ENCODE measurements around the gene KLHL17.

Gene KLHL17

DNA sequence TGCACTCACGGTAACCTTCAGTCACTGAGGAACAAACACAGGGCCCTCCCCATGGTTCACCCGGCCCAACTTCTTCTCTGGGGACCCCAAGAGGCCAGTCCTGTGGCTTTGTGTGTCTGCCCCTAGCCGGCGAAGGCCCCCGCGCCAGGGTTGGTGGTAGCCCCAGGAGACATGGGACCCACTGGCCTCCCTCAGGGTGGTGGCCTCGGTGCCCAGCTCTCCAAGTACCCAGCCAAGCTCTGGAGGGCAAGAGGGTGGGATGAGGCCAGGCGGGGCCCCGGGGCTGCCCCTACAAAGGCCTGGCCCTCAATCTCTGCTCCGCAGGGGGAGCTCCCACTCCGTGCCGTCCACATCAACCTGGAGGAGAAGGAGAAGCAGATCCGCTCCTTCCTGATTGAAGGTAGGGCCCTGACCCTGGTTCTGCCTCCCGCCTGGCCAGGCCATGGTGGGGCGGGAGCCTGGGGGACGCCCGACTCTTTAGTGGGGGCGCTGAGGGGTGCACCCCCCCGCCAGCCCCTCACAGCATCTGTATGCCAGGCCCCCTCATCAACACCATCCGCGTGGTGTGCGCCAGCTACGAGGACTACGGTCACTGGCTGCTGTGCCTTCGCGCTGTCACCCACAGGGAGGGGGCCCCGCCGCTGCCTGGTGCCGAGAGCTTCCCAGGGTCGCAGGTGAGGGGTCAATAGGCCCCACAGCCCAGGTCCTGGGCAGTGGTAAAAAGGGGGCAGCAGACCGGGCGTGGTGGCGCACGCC is 11.5 kb downstream of the KLHL17 start:
- no peaks in the 10 kb centered on the region for H3K79me2 ChIP-seq (ENCODE audit: insufficient read depth, low read depth)
- H3K4me2 ChIP-seq, result no peak overlapping the region
- no peaks in the 10 kb centered on the region for H4K20me1 ChIP-seq (ENCODE audit: insufficient read depth)
- TF ChIP-seq, protein P1, sequence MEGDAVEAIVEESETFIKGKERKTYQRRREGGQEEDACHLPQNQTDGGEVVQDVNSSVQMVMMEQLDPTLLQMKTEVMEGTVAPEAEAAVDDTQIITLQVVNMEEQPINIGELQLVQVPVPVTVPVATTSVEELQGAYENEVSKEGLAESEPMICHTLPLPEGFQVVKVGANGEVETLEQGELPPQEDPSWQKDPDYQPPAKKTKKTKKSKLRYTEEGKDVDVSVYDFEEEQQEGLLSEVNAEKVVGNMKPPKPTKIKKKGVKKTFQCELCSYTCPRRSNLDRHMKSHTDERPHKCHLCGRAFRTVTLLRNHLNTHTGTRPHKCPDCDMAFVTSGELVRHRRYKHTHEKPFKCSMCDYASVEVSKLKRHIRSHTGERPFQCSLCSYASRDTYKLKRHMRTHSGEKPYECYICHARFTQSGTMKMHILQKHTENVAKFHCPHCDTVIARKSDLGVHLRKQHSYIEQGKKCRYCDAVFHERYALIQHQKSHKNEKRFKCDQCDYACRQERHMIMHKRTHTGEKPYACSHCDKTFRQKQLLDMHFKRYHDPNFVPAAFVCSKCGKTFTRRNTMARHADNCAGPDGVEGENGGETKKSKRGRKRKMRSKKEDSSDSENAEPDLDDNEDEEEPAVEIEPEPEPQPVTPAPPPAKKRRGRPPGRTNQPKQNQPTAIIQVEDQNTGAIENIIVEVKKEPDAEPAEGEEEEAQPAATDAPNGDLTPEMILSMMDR (conservative IDR thresholded peaks at IDR 0.05; ENCODE audit: low read depth, low read length), result no peak
- no peak overlapping the region for H2AFZ ChIP-seq (ENCODE audit: low read depth)
- H3K9ac ChIP-seq, result no peak overlapping the region
- H3K4me1 ChIP-seq (ENCODE audit: low read depth, poor library complexity, severe bottlenecking), result peaks cover 21% of the 10 kb centered on the region
- no peak overlapping the region for H3K27ac ChIP-seq
- no peak overlapping the region for H3K4me3 ChIP-seq (IDR thresholded peaks at IDR 0.05; ENCODE audit: insufficient read depth, low read depth, low read length)
- H3K36me3 ChIP-seq (ENCODE audit: insufficient read depth), result no peaks in the 10 kb centered on the region
- H3K27me3 ChIP-seq (ENCODE audit: insufficient read depth, low read depth), result peaks cover 19% of the 10 kb centered on the region; the same call in 1 of the 2 replicates

DNA sequence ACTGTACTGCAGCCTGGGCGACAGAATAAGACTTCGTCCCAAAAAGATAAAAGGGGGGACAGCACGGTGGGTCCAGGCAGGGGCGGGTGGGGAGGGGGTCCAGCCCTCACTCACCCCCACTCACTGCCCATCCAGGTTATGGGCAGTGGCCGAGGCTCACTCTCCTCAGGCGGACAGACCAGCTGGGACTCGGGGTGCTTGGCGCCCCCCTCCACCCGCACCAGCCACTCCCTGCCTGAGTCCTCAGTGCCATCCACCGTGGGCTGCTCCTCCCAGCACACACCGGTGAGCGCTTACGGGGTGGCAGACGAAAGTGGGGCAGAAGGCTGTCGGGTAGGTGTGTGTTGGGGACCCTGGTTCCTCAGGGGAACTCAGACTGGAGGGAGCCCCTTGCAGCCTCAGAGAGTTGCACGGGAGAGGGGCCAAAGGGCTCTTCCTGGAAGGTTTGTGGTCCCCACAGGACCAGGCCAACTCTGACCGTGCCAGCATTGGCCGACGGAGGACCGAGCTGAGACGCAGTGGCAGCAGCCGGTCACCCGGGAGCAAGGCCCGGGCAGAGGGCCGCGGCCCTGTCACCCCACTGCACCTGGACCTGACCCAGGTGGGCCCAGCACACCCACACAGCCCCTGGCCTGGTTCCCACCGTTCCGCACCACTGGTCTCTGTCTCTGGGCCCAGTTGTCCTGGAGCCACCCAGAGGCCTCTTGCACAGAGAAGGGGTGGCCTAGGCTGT is 12.5 kb downstream of the KLHL17 start:
- TF ChIP-seq, protein P1 (conservative IDR thresholded peaks at IDR 0.05; ENCODE audit: low read depth, low read length), result no peak
- H3K27me3 ChIP-seq (ENCODE audit: insufficient read depth, low read depth), result peaks cover 19% of the 10 kb centered on the region; the same call in 1 of the 2 replicates

DNA sequence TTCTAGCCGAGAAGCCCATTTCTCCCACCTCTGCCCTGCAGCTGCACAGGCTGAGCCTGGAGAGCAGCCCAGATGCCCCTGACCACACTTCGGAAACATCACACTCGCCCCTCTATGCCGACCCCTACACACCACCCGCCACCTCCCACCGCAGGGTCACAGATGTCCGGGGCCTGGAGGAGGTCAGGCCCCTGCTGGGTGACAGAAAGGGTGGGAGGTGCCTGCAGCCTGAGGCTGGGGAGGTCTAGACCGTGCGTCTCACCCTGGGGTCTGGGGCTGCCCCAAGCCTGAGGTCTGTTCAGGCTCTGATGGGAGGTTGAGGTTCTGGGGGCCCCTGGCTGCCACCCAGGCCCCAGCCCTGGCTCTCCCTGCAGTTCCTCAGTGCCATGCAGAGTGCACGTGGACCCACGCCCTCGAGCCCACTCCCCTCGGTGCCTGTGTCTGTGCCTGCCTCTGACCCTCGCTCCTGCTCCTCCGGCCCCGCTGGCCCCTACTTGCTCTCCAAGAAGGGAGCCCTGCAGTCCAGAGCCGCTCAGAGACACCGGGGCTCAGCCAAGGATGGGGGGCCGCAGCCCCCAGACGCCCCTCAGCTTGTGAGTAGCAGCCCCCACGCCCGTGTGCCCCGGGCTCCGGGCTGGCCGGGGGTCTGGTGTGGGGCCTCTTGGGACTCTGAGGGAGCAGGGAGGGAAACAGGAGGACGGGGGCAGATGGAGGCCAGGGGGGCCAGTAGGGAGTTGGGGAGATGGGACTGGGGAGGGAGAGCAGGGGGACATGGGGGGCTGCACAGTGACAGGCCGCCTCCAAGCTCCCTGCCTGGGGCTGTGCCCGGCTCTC is 13.3 kb downstream of the KLHL17 start:
- no peak overlapping the region for H3K9ac ChIP-seq
- no peaks in the 10 kb centered on the region for H3K79me2 ChIP-seq (ENCODE audit: insufficient read depth, low read depth)
- H3K27ac ChIP-seq, result no peak overlapping the region
- peaks cover 13% of the 10 kb centered on the region for H3K4me1 ChIP-seq (ENCODE audit: low read depth, poor library complexity, severe bottlenecking)
- no peaks in the 10 kb centered on the region for H4K20me1 ChIP-seq (ENCODE audit: insufficient read depth)
- no peaks in the 10 kb centered on the region for H3K36me3 ChIP-seq (ENCODE audit: insufficient read depth)
- no peak overlapping the region for H2AFZ ChIP-seq (ENCODE audit: low read depth)
- TF ChIP-seq, protein P1 (conservative IDR thresholded peaks at IDR 0.05; ENCODE audit: low read depth, low read length), result no peak
- H3K27me3 ChIP-seq (ENCODE audit: insufficient read depth, low read depth), result peaks cover 26% of the 10 kb centered on the region
- H3K4me2 ChIP-seq, result no peak overlapping the region
- no peak overlapping the region for H3K4me3 ChIP-seq (IDR thresholded peaks at IDR 0.05; ENCODE audit: insufficient read depth, low read depth, low read length)

More for the DNA sequence above, 12.5 kb downstream of the KLHL17 start:
- no peaks in the 10 kb centered on the region for H4K20me1 ChIP-seq (ENCODE audit: insufficient read depth)
- no peaks in the 10 kb centered on the region for H3K79me2 ChIP-seq (ENCODE audit: insufficient read depth, low read depth)
- no peak overlapping the region for H3K4me3 ChIP-seq (IDR thresholded peaks at IDR 0.05; ENCODE audit: insufficient read depth, low read depth, low read length)
- no peak overlapping the region for H3K4me2 ChIP-seq
- H3K36me3 ChIP-seq (ENCODE audit: insufficient read depth), result no peaks in the 10 kb centered on the region
- H3K9ac ChIP-seq, result no peak overlapping the region
- H3K27ac ChIP-seq, result no peak overlapping the region
- H2AFZ ChIP-seq (ENCODE audit: low read depth), result no peak overlapping the region
- peaks cover 13% of the 10 kb centered on the region for H3K4me1 ChIP-seq (ENCODE audit: low read depth, poor library complexity, severe bottlenecking)

DNA sequence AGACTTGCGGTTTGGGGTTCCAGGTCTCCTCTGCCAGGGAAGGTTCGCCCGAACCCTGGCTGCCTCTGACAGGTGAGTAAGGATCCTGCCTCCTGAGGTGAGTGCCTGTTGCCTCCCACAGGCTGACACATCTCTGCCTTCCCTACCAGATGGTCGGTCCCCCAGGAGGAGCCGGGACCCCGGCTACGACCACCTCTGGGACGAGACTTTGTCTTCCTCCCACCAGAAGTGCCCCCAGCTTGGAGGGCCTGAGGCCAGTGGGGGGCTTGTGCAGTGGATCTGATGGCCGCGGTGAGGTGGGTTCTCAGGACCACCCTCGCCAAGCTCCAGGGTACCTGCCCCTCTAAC is 13.9 kb downstream of the KLHL17 start:
- Histone ChIP-seq H3K79me2 (ENCODE audit: insufficient read depth, low read depth) (no peaks in the 10 kb centered on the region), H3K4me3 (IDR thresholded peaks at IDR 0.05; ENCODE audit: insufficient read depth, low read depth, low read length) (no peak overlapping the region), H3K4me2 (no peak overlapping the region), H3K27ac (no peak overlapping the region), H3K36me3 (ENCODE audit: insufficient read depth) (no peaks in the 10 kb centered on the region), H3K4me1 (ENCODE audit: low read depth, poor library complexity, severe bottlenecking) (peaks cover 13% of the 10 kb centered on the region), H2AFZ (ENCODE audit: low read depth) (no peak overlapping the region), H4K20me1 (ENCODE audit: insufficient read depth) (no peaks in the 10 kb centered on the region), H3K27me3 (ENCODE audit: insufficient read depth, low read depth) (peaks cover 32% of the 10 kb centered on the region), H3K9ac (no peak overlapping the region)
- TF ChIP-seq, protein P1 (conservative IDR thresholded peaks at IDR 0.05; ENCODE audit: low read depth, low read length), result no peak

Data from KMS-11 (cell line).